Neuronal stem cell (in vitro differentiated cells): ENCODE measurements around the gene ZBTB8A.

ENCODE experiments used
- DNase-seq: peaks from one replicate; pipeline ENCODE4 v3.0.0-alpha.2; 2013; ENCODE audit warnings: low spot score
- H2AFZ ChIP-seq: one replicate; pipeline ENCODE4 v1.6.1; 2013; ENCODE audit warnings: mild to moderate bottlenecking, low read length, inconsistent platforms
- H2AK5ac ChIP-seq: 2 replicates; pipeline ENCODE4 v1.6.1; 2013; ENCODE audit warnings: low read depth, mild to moderate bottlenecking, inconsistent platforms, low read length, moderate library complexity, mixed read lengths
- H2BK120ac ChIP-seq: 2 replicates; pipeline ENCODE4 v1.6.1; 2013; ENCODE audit warnings: low read depth, mild to moderate bottlenecking, inconsistent platforms, low read length, moderate library complexity, mixed read lengths
- H2BK12ac ChIP-seq: one replicate; pipeline ENCODE4 v1.6.1; 2013; ENCODE audit warnings: low read length, inconsistent platforms
- H2BK15ac ChIP-seq: 2 replicates; pipeline ENCODE4 v1.6.1; 2013; ENCODE audit warnings: mild to moderate bottlenecking, low read length, inconsistent platforms, mixed read lengths
- H2BK5ac ChIP-seq: one replicate; pipeline ENCODE4 v1.6.1; 2013; ENCODE audit warnings: inconsistent platforms, mild to moderate bottlenecking, low read length, moderate library complexity
- H3K14ac ChIP-seq: one replicate; pipeline ENCODE4 v1.6.1; 2013; ENCODE audit warnings: low read length, inconsistent platforms
- H3K18ac ChIP-seq: 2 replicates; pipeline ENCODE4 v1.6.1; 2013; ENCODE audit warnings: low read length, inconsistent platforms
- H3K23ac ChIP-seq: 2 replicates; pipeline ENCODE4 v1.6.1; 2013; ENCODE audit warnings: low read depth, mild to moderate bottlenecking, mixed read lengths, low read length, inconsistent platforms; ENCODE audit not compliant: poor library complexity
- H3K27ac ChIP-seq: replicated peaks from 3 replicates; pipeline ENCODE4 v1.5.1; 2013; ENCODE audit warnings: low read length, inconsistent platforms
- H3K27me3 ChIP-seq, 3 experiments: 2 replicates each; pipeline ENCODE4 v1.6.1; 2013; ENCODE audit warnings: low read length in 3 of 3, mild to moderate bottlenecking in 2 of 3, inconsistent platforms in 1 of 3, low read depth in 1 of 3, mixed read lengths in 1 of 3, moderate library complexity in 1 of 3; ENCODE audit not compliant: control insufficient read depth in 3 of 3, insufficient read depth in 3 of 3
- H3K36me3 ChIP-seq, 2 donors: replicated peaks in 1 of 2; 2 replicates each; pipeline ENCODE4 v1.6.1; 2013; ENCODE audit warnings: low read length in 2 of 2; ENCODE audit not compliant: control insufficient read depth in 2 of 2, insufficient read depth in 2 of 2
- H3K4ac ChIP-seq: 2 replicates; pipeline ENCODE4 v1.6.1; 2013; ENCODE audit warnings: inconsistent platforms, mild to moderate bottlenecking, low read length, moderate library complexity
- H3K4me1 ChIP-seq, 2 donors: 1 replicate in 1 of 2; 2 replicates in 1 of 2; pipeline ENCODE4 v1.6.1; 2013; ENCODE audit warnings: low read length in 2 of 2, low read depth in 1 of 2; ENCODE audit not compliant: control insufficient read depth in 2 of 2, insufficient read depth in 1 of 2
- H3K4me2 ChIP-seq: one replicate; pipeline ENCODE4 v1.6.1; 2013; ENCODE audit warnings: mild to moderate bottlenecking, low read length, inconsistent platforms; ENCODE audit not compliant: insufficient read depth, poor library complexity, severe bottlenecking
- H3K4me3 ChIP-seq, 2 donors: 2 replicates each; pipeline ENCODE4 v1.5.1; 2013; ENCODE audit warnings: low read length in 2 of 2, mild to moderate bottlenecking in 2 of 2, inconsistent platforms in 1 of 2, moderate library complexity in 1 of 2
- H3K79me1 ChIP-seq: one replicate; pipeline ENCODE4 v1.6.1; 2013; ENCODE audit warnings: low read depth, mild to moderate bottlenecking, inconsistent platforms, low read length, moderate library complexity
- H3K9ac ChIP-seq: one replicate; pipeline ENCODE4 v1.6.1; 2013; ENCODE audit warnings: mild to moderate bottlenecking, low read depth, low read length, inconsistent platforms; ENCODE audit not compliant: poor library complexity
- H3K9me3 ChIP-seq, 2 donors: replicated peaks in 1 of 2; 2 replicates each; pipeline versions ENCODE3 to v1.6.1; 2013; ENCODE audit warnings: low read length in 2 of 2, mild to moderate bottlenecking in 2 of 2, inconsistent platforms in 1 of 2, low read depth in 1 of 2, mixed read lengths in 1 of 2, moderate library complexity in 1 of 2; ENCODE audit not compliant: control insufficient read depth in 2 of 2, insufficient read depth in 1 of 2
- H4K8ac ChIP-seq: one replicate; pipeline ENCODE4 v1.6.1; 2013; ENCODE audit warnings: low read depth, mild to moderate bottlenecking, inconsistent platforms, low read length, moderate library complexity
- H4K91ac ChIP-seq: one replicate; pipeline ENCODE4 v1.6.1; 2013; ENCODE audit warnings: low read length, low read depth, mild to moderate bottlenecking, inconsistent platforms; ENCODE audit not compliant: poor library complexity
- WGBS, 2 donors: extraction: QIAGEN DNeasy Blood & Tissue Kit; methylation state at CpG; one replicate each; pipeline ENCODE4 v1.1.7; 2013; ENCODE audit warnings: missing lambda C conversion rate in 2 of 2, mixed read lengths in 1 of 2; ENCODE audit not compliant: insufficient read length in 2 of 2, insufficient replicate concordance in 1 of 2; ENCODE audit errors: extremely low coverage in 2 of 2; 5-methylcytosine and 5-hydroxymethylcytosine counted together

The ZBTB8A gene

DNA sequence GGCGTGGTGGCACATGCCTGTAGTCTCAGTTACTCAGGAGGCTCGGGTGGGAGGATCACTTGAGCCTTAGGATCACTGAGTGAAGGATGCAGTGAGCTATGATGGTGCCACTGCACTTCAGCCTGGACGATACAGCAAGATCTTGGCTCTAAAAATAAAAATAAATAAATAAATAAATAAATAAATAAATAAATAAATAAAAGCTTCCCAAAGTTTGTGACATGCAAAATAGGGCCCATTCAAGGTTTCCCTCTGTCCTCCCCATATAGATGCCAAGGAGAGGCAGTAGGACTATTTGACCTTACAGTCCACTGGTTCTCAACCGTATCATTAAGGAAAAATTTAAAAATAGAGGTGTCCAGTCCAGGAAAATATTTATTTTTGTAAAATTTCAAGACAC, 70.0 kb downstream of the ZBTB8A start:
- H2BK15ac ChIP-seq = no peak overlapping the region
- H3K9me3 ChIP-seq = peaks cover 0 to 2% of the 10 kb centered on the region in 2 donors
- no peaks in the 10 kb centered on the region for H3K27me3 ChIP-seq
- no peak overlapping the region for H4K91ac ChIP-seq
- no peak overlapping the region for H3K4me3 ChIP-seq
- H3K27ac ChIP-seq = no peak overlapping the region
- H3K14ac ChIP-seq = no peak overlapping the region
- DNase-seq = no peak
- peaks cover 0 to 1% of the 10 kb centered on the region in 2 donors for H3K4me1 ChIP-seq
- no peak overlapping the region for H2BK12ac ChIP-seq
- H3K23ac ChIP-seq = no peak overlapping the region
- H3K36me3 ChIP-seq = peaks cover 11 to 22% of the 10 kb centered on the region in 2 donors
- peaks cover 3% of the 10 kb centered on the region for H3K79me1 ChIP-seq
- no peak overlapping the region for H3K18ac ChIP-seq
- no peak overlapping the region for H2AFZ ChIP-seq
- no peak overlapping the region for H3K9ac ChIP-seq
- no peak overlapping the region for H3K4me2 ChIP-seq
- H3K4ac ChIP-seq = no peak overlapping the region
- WGBS, 2 donors = no CpG with 5 or more reads among the region's 4 CpGs
- no peak overlapping the region for H2AK5ac ChIP-seq
- H2BK120ac ChIP-seq = no peak overlapping the region
- H4K8ac ChIP-seq = no peak overlapping the region
- H2BK5ac ChIP-seq = no peak overlapping the region

DNA sequence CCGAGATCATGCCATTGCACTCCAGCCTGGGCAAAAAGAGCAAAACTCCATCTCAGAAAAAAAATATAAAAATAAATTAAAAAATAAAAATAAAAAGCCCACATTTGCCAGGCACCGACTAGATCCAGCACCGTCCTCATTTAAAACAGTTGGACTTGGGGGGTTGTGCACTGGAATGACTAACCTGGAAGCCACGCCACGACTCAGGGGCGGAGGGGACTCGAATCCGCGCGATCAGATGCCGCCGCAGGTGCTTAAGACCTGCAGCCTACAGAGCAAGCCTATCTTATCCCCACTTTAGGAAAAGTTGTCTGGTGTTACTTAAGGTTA, 72.6 kb downstream of the ZBTB8A start:
- H3K23ac ChIP-seq = peak overlapping the region; percentile 89
- H4K8ac ChIP-seq = peak overlapping the region; percentile 93
- no peaks in the 10 kb centered on the region for H3K27me3 ChIP-seq
- H2AK5ac ChIP-seq = no peak overlapping the region
- peak overlapping the region; percentile 60 for H3K4me2 ChIP-seq
- no peaks in the 10 kb centered on the region for H3K9me3 ChIP-seq
- peak overlapping the region; percentile 72 for H3K9ac ChIP-seq
- no peak for DNase-seq
- H3K18ac ChIP-seq = peak overlapping the region; percentile 91
- H2AFZ ChIP-seq = no peak overlapping the region
- no peak overlapping the region for H3K4ac ChIP-seq
- H2BK120ac ChIP-seq = no peak overlapping the region
- no peak overlapping the region for H2BK15ac ChIP-seq
- H3K4me1 ChIP-seq = peaks cover 0 to 1% of the 10 kb centered on the region in 2 donors
- H2BK5ac ChIP-seq = no peak overlapping the region
- no peak overlapping the region for H4K91ac ChIP-seq
- H3K27ac ChIP-seq = no peak overlapping the region
- no peaks in the 10 kb centered on the region for H3K79me1 ChIP-seq
- H3K36me3 ChIP-seq = peaks cover 4 to 6% of the 10 kb centered on the region in 2 donors
- no peak overlapping the region for H2BK12ac ChIP-seq
- no peak overlapping the region for H3K14ac ChIP-seq
- no CpG with 5 or more reads among the region's 12 CpGs for WGBS, 2 donors
- H3K4me3 ChIP-seq = peak overlapping the region in 1 of 2 donors; percentile 69

DNA sequence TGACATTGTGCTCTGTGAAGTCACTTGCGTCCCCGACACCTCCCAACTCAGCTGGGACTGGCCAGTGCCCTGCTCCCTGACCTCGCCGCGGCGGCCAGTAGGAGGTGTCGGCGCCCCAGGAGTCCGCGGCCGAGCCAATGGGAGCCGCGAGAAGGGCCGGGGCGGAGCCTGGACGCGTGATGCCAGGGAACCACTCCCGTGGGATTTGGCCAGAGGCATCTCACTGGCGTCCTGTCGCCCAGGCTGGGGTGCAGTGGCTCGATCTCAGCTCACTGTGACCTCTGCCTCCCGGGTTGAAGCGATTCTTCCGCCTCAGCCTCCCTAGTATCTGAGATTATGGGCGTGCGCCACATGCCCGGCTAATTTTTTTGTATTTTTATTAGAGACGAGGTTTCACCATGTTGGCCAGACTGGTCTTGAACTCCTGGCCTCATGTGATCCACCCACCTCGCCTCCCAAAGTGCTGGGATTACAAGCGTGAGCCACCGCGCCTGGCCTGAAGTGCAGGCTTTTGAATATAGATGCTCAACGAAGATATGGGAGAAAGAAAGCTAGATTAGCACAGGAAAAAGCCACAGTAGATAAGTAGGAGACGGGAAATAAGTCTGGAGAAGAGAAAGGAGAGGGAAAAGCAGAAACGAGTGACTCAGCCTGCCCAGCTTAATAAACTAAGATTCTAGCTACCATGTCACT, 73.1 kb downstream of the ZBTB8A start:
- Histone ChIP-seq H2BK5ac (no peak overlapping the region), H3K9me3 (no peaks in the 10 kb centered on the region), H3K4ac (no peak overlapping the region), H3K4me1 (peaks cover 0 to 1% of the 10 kb centered on the region in 2 donors), H3K23ac (peak overlapping the region; percentile 89), H3K18ac (peak overlapping the region; percentile 91), H3K4me3 (peak overlapping the region in 1 of 2 donors; percentile 69), H2BK12ac (no peak overlapping the region), H3K14ac (no peak overlapping the region), H3K79me1 (no peaks in the 10 kb centered on the region), H3K4me2 (peak overlapping the region; percentile 60), H3K27me3 (no peaks in the 10 kb centered on the region), H4K91ac (no peak overlapping the region), H3K9ac (peak overlapping the region; percentile 72), H2AFZ (no peak overlapping the region), H2BK15ac (no peak overlapping the region), H2BK120ac (no peak overlapping the region), H3K36me3 (peaks cover under 1 to 1% of the 10 kb centered on the region in 2 donors), H4K8ac (peak overlapping the region; percentile 93), H2AK5ac (no peak overlapping the region), H3K27ac (no peak overlapping the region)
- WGBS, 2 donors = no CpG with 5 or more reads among the region's 35 CpGs
- DNase-seq = peak; percentile 71

DNA sequence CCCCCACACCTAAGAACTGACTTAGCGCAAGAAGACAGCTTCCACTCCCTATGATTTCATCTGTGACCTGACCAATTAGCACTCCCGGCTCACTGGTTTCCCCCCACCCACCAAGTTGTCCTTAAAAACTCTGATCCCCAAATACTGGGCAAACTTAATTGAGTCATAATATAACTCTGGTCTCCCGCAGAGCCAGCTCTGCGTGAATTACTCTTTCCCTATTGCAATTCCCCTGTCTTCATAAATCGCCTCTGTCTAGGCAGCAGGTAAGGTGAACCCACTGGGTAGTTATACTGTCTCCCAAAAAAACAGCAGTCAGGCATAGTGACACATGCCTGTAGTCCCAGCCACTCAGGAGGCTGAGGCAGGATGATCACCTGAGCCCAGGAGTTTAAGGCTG, 74.2 kb downstream of the ZBTB8A start:
- Histone ChIP-seq H2BK120ac (no peak overlapping the region), H3K27me3 (no peaks in the 10 kb centered on the region), H3K4ac (no peak overlapping the region), H3K27ac (no peak overlapping the region), H3K18ac (no peak overlapping the region), H2BK15ac (no peak overlapping the region), H3K4me2 (no peak overlapping the region), H4K8ac (no peak overlapping the region), H3K36me3 (peaks cover 0 to 6% of the 10 kb centered on the region in 2 donors), H3K23ac (no peak overlapping the region), H2BK12ac (no peak overlapping the region), H3K9ac (no peak overlapping the region), H3K9me3 (peaks cover under 1 to 2% of the 10 kb centered on the region in 2 donors), H3K4me1 (peaks cover 0 to 1% of the 10 kb centered on the region in 2 donors), H3K4me3 (no peak overlapping the region), H2AFZ (no peak overlapping the region), H2BK5ac (no peak overlapping the region), H2AK5ac (no peak overlapping the region), H3K79me1 (no peaks in the 10 kb centered on the region), H4K91ac (no peak overlapping the region), H3K14ac (no peak overlapping the region)
- no peak for DNase-seq
- no CpG with 5 or more reads among the region's 5 CpGs for WGBS, 2 donors
